DOHH2 (cell line): ENCODE results near the gene SAMD4A.
"Not testable (repeated sequence)": the region's sequence is repeated elsewhere in the genome, so short reads cannot be mapped to it uniquely, and the experiment has no call there.

Experiments used
- H3F3A ChIP-seq: fragments of 200-600 bp; sonication (generic), shearing (Covaris generic); 2 replicates; pipeline ENCODE4 v1.6.0; 2016; ENCODE audit warnings: antibody characterized with exemption, mild to moderate bottlenecking; ENCODE audit not compliant: control insufficient read depth, insufficient read depth
- H3K27ac ChIP-seq: fragments of 200-600 bp; sonication (generic); 2 replicates; pipeline ENCODE4 v1.5.1; 2014; ENCODE audit warnings: low read depth, mild to moderate bottlenecking, low read length, moderate library complexity
- H3K27me3 ChIP-seq: fragments of 200-600 bp; sonication (generic); 2 replicates; pipeline ENCODE4 v1.6.1; 2014; ENCODE audit warnings: mild to moderate bottlenecking, low read length, mixed read lengths; ENCODE audit not compliant: control insufficient read depth
- H3K36me3 ChIP-seq: fragments of 200-600 bp; sonication (generic); 2 replicates; pipeline ENCODE4 v1.6.1; 2014; ENCODE audit warnings: mild to moderate bottlenecking, low read length, moderate library complexity, mixed read lengths; ENCODE audit not compliant: control insufficient read depth
- H3K4me1 ChIP-seq: fragments of 200-600 bp; sonication (generic); 2 replicates; pipeline ENCODE4 v1.6.1; 2014; ENCODE audit warnings: mild to moderate bottlenecking, low read length, mixed read lengths; ENCODE audit not compliant: control insufficient read depth
- H3K4me2 ChIP-seq: fragments of 200-600 bp; sonication (generic); 2 replicates; pipeline ENCODE4 v1.6.0; 2014; ENCODE audit warnings: mild to moderate bottlenecking, low read length, moderate library complexity
- H3K4me3 ChIP-seq: fragments of 200-600 bp; sonication (generic); 2 replicates; pipeline ENCODE4 v1.5.1; 2014; ENCODE audit warnings: mild to moderate bottlenecking, low read length, mixed read lengths
- H3K79me2 ChIP-seq: fragments of 200-600 bp; sonication (generic); 2 replicates; pipeline ENCODE4 v1.6.1; 2014; ENCODE audit warnings: mild to moderate bottlenecking, low read length, mixed read lengths; ENCODE audit not compliant: control insufficient read depth
- H3K9me2 ChIP-seq: fragments of 200-600 bp; sonication (generic); replicated peaks from 2 replicates; pipeline ENCODE4 v1.6.1; 2014; ENCODE audit warnings: mild to moderate bottlenecking, low read length, mixed read lengths; ENCODE audit not compliant: control insufficient read depth
- H3K9me3 ChIP-seq: fragments of 200-600 bp; sonication (generic); 2 replicates; pipeline ENCODE4 v1.6.1; 2014; ENCODE audit warnings: antibody characterized with exemption, low read length, mixed read lengths; ENCODE audit not compliant: control insufficient read depth, insufficient read depth
- H4K20me1 ChIP-seq: fragments of 200-600 bp; sonication (generic); 2 replicates; pipeline ENCODE4 v1.6.0; 2014; ENCODE audit warnings: low read depth, mild to moderate bottlenecking, antibody characterized with exemption, low read length, moderate library complexity; ENCODE audit not compliant: control insufficient read depth, insufficient read depth
- CTCF ChIP-seq: fragments of 200-600 bp; sonication (generic); IDR thresholded peaks from one replicate; pipeline ENCODE4 v1.5.1; 2014; ENCODE audit warnings: antibody characterized with exemption, mild to moderate bottlenecking, low read depth, low read length; ENCODE audit not compliant: poor library complexity, severe bottlenecking
- EZH2phosphoT487 ChIP-seq: fragments of 200-600 bp; sonication (generic); IDR thresholded peaks from 2 replicates; pipeline ENCODE4 v1.6.1; 2017; ENCODE audit warnings: borderline replicate concordance, mild to moderate bottlenecking, antibody characterized with exemption, low read length, moderate library complexity, mixed read lengths

The SAMD4A gene

GRCh38 chr14:54746019-54746418 is 179.1 kb downstream of the SAMD4A start:
- H3K79me2 ChIP-seq = no peaks in the 10 kb centered on the region
- no peaks in the 10 kb centered on the region for H3K9me3 ChIP-seq
- H3K27ac ChIP-seq = no peak overlapping the region

GRCh38 chr14:54747616-54748015 is 180.7 kb downstream of the SAMD4A start:
- Histone ChIP-seq H4K20me1 (no peaks in the 10 kb centered on the region), H3F3A (no peaks in the 10 kb centered on the region), H3K4me2 (no peak overlapping the region), H3K9me3 (no peaks in the 10 kb centered on the region), H3K79me2 (no peaks in the 10 kb centered on the region), H3K9me2 (no peaks in the 10 kb centered on the region), H3K4me3 (no peak overlapping the region), H3K36me3 (no peaks in the 10 kb centered on the region), H3K4me1 (no peaks in the 10 kb centered on the region), H3K27ac (no peak overlapping the region), H3K27me3 (no peaks in the 10 kb centered on the region)
- TF ChIP-seq CTCF = no peak
- TF ChIP-seq EZH2phosphoT487 = no peak

More at GRCh38 chr14:54746019-54746418, 179.1 kb downstream of the SAMD4A start:
- no peaks in the 10 kb centered on the region for H3K27me3 ChIP-seq
- H3K36me3 ChIP-seq = no peaks in the 10 kb centered on the region
- TF ChIP-seq CTCF = no peak
- no peak for TF ChIP-seq EZH2phosphoT487
- H3K4me3 ChIP-seq = no peak overlapping the region
- H3F3A ChIP-seq = no peaks in the 10 kb centered on the region
- H4K20me1 ChIP-seq = no peaks in the 10 kb centered on the region
- no peaks in the 10 kb centered on the region for H3K4me1 ChIP-seq
- no peaks in the 10 kb centered on the region for H3K9me2 ChIP-seq
- H3K4me2 ChIP-seq = no peak overlapping the region

GRCh38 chr14:54749180-54749579 is 182.3 kb downstream of the SAMD4A start:
- H3F3A ChIP-seq = no peaks in the 10 kb centered on the region
- no peaks in the 10 kb centered on the region for H3K27me3 ChIP-seq
- H4K20me1 ChIP-seq = no peaks in the 10 kb centered on the region
- no peaks in the 10 kb centered on the region for H3K79me2 ChIP-seq
- no peaks in the 10 kb centered on the region for H3K4me1 ChIP-seq
- H3K4me2 ChIP-seq = no peak overlapping the region
- TF ChIP-seq CTCF (no peak), EZH2phosphoT487 (no peak)
- no peak overlapping the region for H3K27ac ChIP-seq
- no peaks in the 10 kb centered on the region for H3K9me2 ChIP-seq
- H3K36me3 ChIP-seq = no peaks in the 10 kb centered on the region
- H3K4me3 ChIP-seq = no peak overlapping the region
- no peaks in the 10 kb centered on the region for H3K9me3 ChIP-seq

GRCh38 chr14:54749727-54750126 is 182.8 kb downstream of the SAMD4A start:
- Histone ChIP-seq H3K79me2 (no peaks in the 10 kb centered on the region), H3K4me1 (no peaks in the 10 kb centered on the region), H4K20me1 (no peaks in the 10 kb centered on the region), H3K36me3 (no peaks in the 10 kb centered on the region), H3K27ac (no peak overlapping the region), H3K4me3 (no peak overlapping the region), H3K9me2 (no peaks in the 10 kb centered on the region), H3K9me3 (no peaks in the 10 kb centered on the region), H3K27me3 (no peaks in the 10 kb centered on the region), H3K4me2 (no peak overlapping the region), H3F3A (no peaks in the 10 kb centered on the region)
- no peak for TF ChIP-seq EZH2phosphoT487
- no peak for TF ChIP-seq CTCF

GRCh38 chr14:54752611-54753010 is 185.7 kb downstream of the SAMD4A start:
- H4K20me1 ChIP-seq, H3K4me3 ChIP-seq, H3K9me2 ChIP-seq, H3F3A ChIP-seq, H3K9me3 ChIP-seq, H3K79me2 ChIP-seq, H3K4me2 ChIP-seq, H3K27ac ChIP-seq, H3K4me1 ChIP-seq, H3K27me3 ChIP-seq, H3K36me3 ChIP-seq: not testable (repeated sequence)
